B cell (primary cell): ENCODE results near the gene GIMAP1. TPM values are rescaled to one million over a fixed set of nuclear protein-coding genes. Genes with fewer than 3 reads are reported as not detected.

Experiments used
- ATAC-seq: fragments of 200-7000 bp; cut with Tn5 transposase; one replicate; pipeline ENCODE4 v1.10.0; 2021; ENCODE audit warnings: low read depth, mild to moderate bottlenecking, moderate number of reproducible peaks, moderate library complexity
- CTCF ChIA-PET: fragments of 350-600 bp; sonication (Branson Sonifier 250); formaldehyde crosslinking; loops from one replicate; lab custom pipeline; 2021; ENCODE audit warnings: antibody characterized with exemption, inconsistent platforms; lab: Charles Lee
- POLR2A ChIA-PET: fragments of 350-600 bp; sonication (Branson Sonifier 250); formaldehyde crosslinking; loops from one replicate; lab custom pipeline; 2021; ENCODE audit warnings: antibody characterized with exemption; lab: Charles Lee
- DNase-seq: peaks from one replicate; pipeline ENCODE4 v3.0.0; 2013
- H2AFZ ChIP-seq: 2 replicates; pipeline ENCODE4 v1.6.1; 2012; ENCODE audit warnings: mild to moderate bottlenecking, low read depth, low read length; ENCODE audit not compliant: insufficient read depth, poor library complexity, severe bottlenecking
- H3K27ac ChIP-seq, 2 donors: 1 replicate in 1 of 2; 2 replicates in 1 of 2; pipeline ENCODE4 v1.5.1; 2012 to 2013; ENCODE audit warnings: low read length in 2 of 2, mild to moderate bottlenecking in 2 of 2, moderate library complexity in 1 of 2
- H3K27me3 ChIP-seq, 4 experiments: fragments of 200-600 bp in 1 of 4; sonication (generic) in 1 of 4; replicated peaks in 1 of 4; 1 replicate in 2 of 4; 2 replicates in 2 of 4; pipeline versions ENCODE4 v1.6.1 to v1.7.0; 2013 to 2016; ENCODE audit warnings: low read length in 3 of 4, mild to moderate bottlenecking in 2 of 4, mixed read lengths in 1 of 4, moderate library complexity in 1 of 4; ENCODE audit not compliant: insufficient read depth in 4 of 4, control insufficient read depth in 3 of 4; ENCODE audit errors: control extremely low read depth in 1 of 4
- H3K36me3 ChIP-seq, 2 experiments: replicated peaks in 1 of 2; 1 replicate in 1 of 2; 2 replicates in 1 of 2; pipeline versions ENCODE4 v1.6.1 to v1.7.1; 2013; ENCODE audit warnings: low read length in 1 of 2; ENCODE audit not compliant: insufficient read depth in 2 of 2, control insufficient read depth in 1 of 2; ENCODE audit errors: control extremely low read depth in 1 of 2, extremely low read depth in 1 of 2
- H3K4me1 ChIP-seq, 2 donors: fragments of 200-600 bp in 1 of 2; sonication (generic) in 1 of 2; 1 replicate in 1 of 2; 2 replicates in 1 of 2; pipeline versions ENCODE4 v1.5.1 to v1.6.1; 2013 to 2017; ENCODE audit warnings: low read length in 2 of 2; ENCODE audit not compliant: control insufficient read depth in 2 of 2, insufficient read depth in 2 of 2
- H3K4me2 ChIP-seq: replicated peaks from 2 replicates; pipeline ENCODE3; 2012; ENCODE audit warnings: mild to moderate bottlenecking, low read depth, low read length; ENCODE audit not compliant: poor library complexity, severe bottlenecking
- H3K4me3 ChIP-seq, 5 experiments: fragments of 200-600 bp in 1 of 5; sonication (generic) in 1 of 5; 1 replicate in 3 of 5; 2 replicates in 2 of 5; pipeline versions ENCODE4 v1.5.1 to v1.7.0; 2011 to 2016; ENCODE audit warnings: low read length in 4 of 5, mild to moderate bottlenecking in 4 of 5, low read depth in 2 of 5, control low read depth in 1 of 5, moderate library complexity in 1 of 5; ENCODE audit not compliant: insufficient read depth in 1 of 5; ENCODE audit errors: control extremely low read depth in 1 of 5, extremely low read depth in 1 of 5
- H3K79me2 ChIP-seq: fragments of 200-600 bp; sonication (generic); one replicate; pipeline ENCODE4 v1.6.0; 2016; ENCODE audit warnings: low read length; ENCODE audit not compliant: control insufficient read depth, insufficient read depth
- H3K9ac ChIP-seq: fragments of 200-600 bp; sonication (generic); 2 replicates; pipeline ENCODE4 v1.6.1; 2017; ENCODE audit warnings: mild to moderate bottlenecking, low read length, moderate library complexity
- H3K9me3 ChIP-seq, 3 donors: one replicate each; pipeline versions ENCODE4 v1.6.1 to v1.7.1; 2013; ENCODE audit warnings: low read length in 2 of 3; ENCODE audit not compliant: control insufficient read depth in 2 of 3, insufficient read depth in 1 of 3; ENCODE audit errors: control extremely low read depth in 1 of 3
- H4K20me1 ChIP-seq: 2 replicates; pipeline ENCODE4 v1.6.0; 2012; ENCODE audit warnings: mild to moderate bottlenecking, low read length; ENCODE audit not compliant: insufficient read depth, control insufficient read depth, poor library complexity, severe bottlenecking
- H3K27ac Mint-ChIP-seq: one replicate; pipeline ENCODE4 v1.8.0; 2021; ENCODE audit warnings: mixed read lengths
- H3K27me3 Mint-ChIP-seq: one replicate; pipeline ENCODE4 v1.8.0; 2021; ENCODE audit warnings: mixed read lengths
- H3K4me1 Mint-ChIP-seq: one replicate; pipeline ENCODE4 v1.8.0; 2021; ENCODE audit warnings: mixed read lengths
- H3K4me3 Mint-ChIP-seq: one replicate; pipeline ENCODE4 v1.8.0; 2021; ENCODE audit warnings: mixed read lengths
- H3K9me3 Mint-ChIP-seq: one replicate; pipeline ENCODE4 v1.8.0; 2022; ENCODE audit warnings: mixed read lengths; ENCODE audit not compliant: insufficient read depth
- EZH2 ChIP-seq: IDR thresholded peaks from 2 replicates; pipeline ENCODE4 v1.6.1; 2012; ENCODE audit warnings: borderline replicate concordance, low read depth, mild to moderate bottlenecking, moderate library complexity, low read length; ENCODE audit not compliant: insufficient read depth, poor library complexity, severe bottlenecking
- WGBS: methylation state at CpG from one replicate; pipeline ENCODE4 v1.1.5; 2013; ENCODE audit warnings: missing lambda C conversion rate; ENCODE audit not compliant: insufficient coverage; 5-methylcytosine and 5-hydroxymethylcytosine counted together
- intact Hi-C: fragments of 100-400 bp; cut with micrococcal nuclease; formaldehyde crosslinking; loops from one replicate; pipeline ENCODE4 v1.10.0; 2022
- polyA plus RNA-seq: library from polyadenylated mRNA; depleted of rRNA; stranded (reverse); fragments of >200 nt; gene quantifications from 2 replicates; pipeline ENCODE4 v1.2.3, GENCODE V29; 2012
- total RNA-seq, 2 donors: library from RNA; stranded (reverse); fragments of 120-200 nt in 1 of 2; gene quantifications; 1 replicate in 1 of 2; 2 replicates in 1 of 2; pipeline versions ENCODE4 v1.2.3 to v1.2.4, GENCODE V29; 2013 to 2022
- TF ChIP-seq, protein P1 (sequence below): fragments of 200-600 bp; IDR thresholded peaks from one replicate; pipeline ENCODE4 v1.8.0; 2022; ENCODE audit warnings: antibody characterized with exemption, mild to moderate bottlenecking

GIMAP1 gene
- total and polyA plus RNA-seq, 2 donors (not counting 1 experiment from before 2014, with no cell fraction given) = 0.30 to 0.63 TPM

DNA sequence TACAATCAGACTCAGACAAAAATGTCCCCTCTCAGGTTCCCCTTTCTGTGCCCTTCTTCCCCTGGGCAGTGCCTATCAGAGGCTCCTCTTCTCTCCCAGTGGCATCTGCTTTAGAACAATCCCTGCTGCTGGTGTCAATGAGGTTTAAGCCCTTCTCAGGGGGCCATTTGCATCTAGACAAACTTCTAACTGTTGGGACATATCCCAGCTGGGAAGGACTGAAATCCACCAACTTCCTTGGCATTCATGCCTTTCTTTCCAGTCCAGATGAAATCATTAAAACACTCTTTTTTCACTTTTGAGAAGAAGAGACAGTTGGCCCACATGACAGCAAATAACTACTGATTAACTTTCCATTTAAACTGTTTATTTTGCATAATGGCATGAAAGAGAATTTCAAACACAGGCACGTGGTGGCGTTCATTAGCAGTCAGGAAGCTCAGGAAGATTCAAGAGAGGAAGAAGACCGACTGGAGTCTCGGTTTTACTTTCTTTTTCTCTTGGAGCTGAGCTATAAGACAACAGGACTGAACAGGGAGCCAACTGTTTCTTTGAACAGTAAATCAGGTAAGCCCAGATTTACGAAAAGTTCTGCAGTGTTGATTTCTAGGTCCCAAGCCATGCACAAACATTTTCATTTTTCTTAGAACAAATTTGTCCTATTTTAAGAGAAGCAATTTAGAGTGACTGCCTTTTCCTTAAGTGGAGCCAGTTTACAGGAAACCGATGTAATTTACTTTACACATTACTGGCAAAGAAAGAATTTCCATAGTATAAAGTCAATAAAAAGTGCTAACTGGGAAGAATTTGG is 31.0 kb upstream of the GIMAP1 start, which contains the start of gene GIMAP2:
Gene GIMAP2 (plus strand): TSS at position 488 of the 811 bp plus-strand sequence. CDS start 1,354 bp downstream, outside the sequence.
- peak; percentile 84 for ATAC-seq
- TF ChIP-seq, protein P1, sequence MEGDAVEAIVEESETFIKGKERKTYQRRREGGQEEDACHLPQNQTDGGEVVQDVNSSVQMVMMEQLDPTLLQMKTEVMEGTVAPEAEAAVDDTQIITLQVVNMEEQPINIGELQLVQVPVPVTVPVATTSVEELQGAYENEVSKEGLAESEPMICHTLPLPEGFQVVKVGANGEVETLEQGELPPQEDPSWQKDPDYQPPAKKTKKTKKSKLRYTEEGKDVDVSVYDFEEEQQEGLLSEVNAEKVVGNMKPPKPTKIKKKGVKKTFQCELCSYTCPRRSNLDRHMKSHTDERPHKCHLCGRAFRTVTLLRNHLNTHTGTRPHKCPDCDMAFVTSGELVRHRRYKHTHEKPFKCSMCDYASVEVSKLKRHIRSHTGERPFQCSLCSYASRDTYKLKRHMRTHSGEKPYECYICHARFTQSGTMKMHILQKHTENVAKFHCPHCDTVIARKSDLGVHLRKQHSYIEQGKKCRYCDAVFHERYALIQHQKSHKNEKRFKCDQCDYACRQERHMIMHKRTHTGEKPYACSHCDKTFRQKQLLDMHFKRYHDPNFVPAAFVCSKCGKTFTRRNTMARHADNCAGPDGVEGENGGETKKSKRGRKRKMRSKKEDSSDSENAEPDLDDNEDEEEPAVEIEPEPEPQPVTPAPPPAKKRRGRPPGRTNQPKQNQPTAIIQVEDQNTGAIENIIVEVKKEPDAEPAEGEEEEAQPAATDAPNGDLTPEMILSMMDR = no peak
- no peak for TF ChIP-seq EZH2
- peak within 1 kb of the TSS; percentile 83 for H3K4me2 ChIP-seq
- H3K27me3 ChIP-seq = no peaks in the 10 kb centered on the region
- ChIA-PET POLR2A (no interaction called here), CTCF (interaction anchor here (0.8 kb wide), 2 partner anchors 45 to 213 kb away, joined by 3 read pairs; no protein-coding TSS in a partner anchor)
- peaks cover 0 to 22% of the 10 kb centered on the region in 2 experiments for H3K36me3 ChIP-seq
- WGBS = 0% methylated on average over 4 of the region's 6 CpGs
- Mint-ChIP-seq H3K27me3 (no peaks in the 10 kb centered on the region), H3K9me3 (no peaks in the 10 kb centered on the region), H3K27ac (peak within 1 kb of the TSS; percentile 91), H3K4me1 (peaks cover 35% of the 10 kb centered on the region), H3K4me3 (peak within 1 kb of the TSS; percentile 89)
- peak within 1 kb of the TSS; percentile 58 to 99 (median 79) for H3K4me3 ChIP-seq
- no peaks in the 10 kb centered on the region for H3K9me3 ChIP-seq
- H3K27ac ChIP-seq = peak within 1 kb of the TSS; percentile 70 to 88
- no peaks in the 10 kb centered on the region for H4K20me1 ChIP-seq
- peak within 1 kb of the TSS; percentile 77 for H2AFZ ChIP-seq
- peaks cover 11 to 14% of the 10 kb centered on the region in 2 donors for H3K4me1 ChIP-seq
- intact Hi-C loops = no loop called here
- H3K9ac ChIP-seq = peak within 1 kb of the TSS; percentile 94
- peak; percentile 64 for DNase-seq
- H3K79me2 ChIP-seq = peaks cover 31% of the 10 kb centered on the region
